Thoracic aorta (tissue), 2 donors: Measurements from ENCODE around the gene CSHL1. TPM values are rescaled to one million over a fixed set of nuclear protein-coding genes. Genes with fewer than 3 reads are reported as not detected.
"Not testable (repeated sequence)": the region's sequence is repeated elsewhere in the genome, so short reads cannot be mapped to it uniquely, and the experiment has no call there.

Experiments
- ATAC-seq: fragments of 150-250 bp; one replicate; pipeline ENCODE4 v1.8.0; 2017; ENCODE audit warnings: low read depth; ENCODE audit not compliant: insufficient number of reproducible peaks, low FRiP score
- DNase-seq: peaks from one replicate; pipeline ENCODE4 v3.0.0-alpha.2; 2020; ENCODE audit warnings: low spot score
- H3K27ac ChIP-seq, 2 donors: fragments of 200-600 bp; sonication (generic); 1 replicate in 1 of 2; 2 replicates in 1 of 2; pipeline ENCODE4 v1.5.1; 2016; ENCODE audit warnings: mild to moderate bottlenecking in 2 of 2, moderate library complexity in 2 of 2
- H3K27me3 ChIP-seq: fragments of 200-600 bp; sonication (generic); replicated peaks from 2 replicates; pipeline ENCODE4 v1.6.0; 2016; ENCODE audit warnings: mild to moderate bottlenecking; ENCODE audit not compliant: insufficient read depth
- H3K36me3 ChIP-seq: fragments of 200-600 bp; sonication (generic); one replicate; pipeline ENCODE4 v1.5.1; 2016
- H3K4me1 ChIP-seq, 2 donors: fragments of 200-600 bp; sonication (generic); 1 replicate in 1 of 2; 2 replicates in 1 of 2; pipeline versions ENCODE4 v1.5.1 to v1.6.0; 2016; ENCODE audit warnings: low read depth in 2 of 2, mild to moderate bottlenecking in 1 of 2; ENCODE audit not compliant: control insufficient read depth in 1 of 2
- H3K4me3 ChIP-seq: fragments of 200-600 bp; sonication (generic); 2 replicates; pipeline ENCODE4 v1.5.1; 2016; ENCODE audit warnings: mild to moderate bottlenecking
- H3K9me3 ChIP-seq: fragments of 200-600 bp; sonication (generic); 2 replicates; pipeline ENCODE4 v1.5.1; 2016
- total RNA-seq, 2 donors: library from RNA; depleted of rRNA; stranded (reverse); fragments of >200 nt; gene quantifications; one replicate each; pipeline versions ENCODE4 v1.1.0 to v1.2.3, GENCODE V29; 2016
- TF ChIP-seq, protein P1 (sequence below): fragments of 200-600 bp; sonication (generic); IDR thresholded peaks from one replicate; pipeline ENCODE4 v1.5.1; 2019; ENCODE audit warnings: antibody characterized with exemption

The CSHL1 gene
- total RNA-seq, 2 donors from 2014 or later: not detected

DNA sequence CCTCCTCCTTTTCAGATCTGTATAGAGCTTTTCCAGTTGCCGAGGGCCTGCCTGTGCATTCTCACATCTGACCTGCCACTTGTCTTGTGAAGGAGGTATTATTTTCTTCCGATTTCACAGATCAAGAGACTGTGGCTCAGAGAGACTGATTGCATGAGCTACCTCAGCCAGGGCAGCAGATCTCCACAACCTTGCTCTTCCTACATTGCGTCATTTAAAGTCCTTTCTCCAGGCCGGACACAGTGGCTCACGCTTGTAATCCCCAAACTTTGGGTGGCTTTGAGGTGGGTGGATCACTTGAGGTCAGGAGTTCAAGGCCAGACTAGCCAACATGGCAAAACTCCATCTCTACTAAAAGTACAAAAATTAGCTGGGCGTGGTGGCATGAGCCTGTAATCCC lies 9.0 kb upstream of the CSHL1 start:
- H3K9me3 ChIP-seq, H3K36me3 ChIP-seq, H3K27me3 ChIP-seq, ATAC-seq, H3K4me3 ChIP-seq, H3K27ac ChIP-seq, DNase-seq, H3K4me1 ChIP-seq: not testable (repeated sequence)

DNA sequence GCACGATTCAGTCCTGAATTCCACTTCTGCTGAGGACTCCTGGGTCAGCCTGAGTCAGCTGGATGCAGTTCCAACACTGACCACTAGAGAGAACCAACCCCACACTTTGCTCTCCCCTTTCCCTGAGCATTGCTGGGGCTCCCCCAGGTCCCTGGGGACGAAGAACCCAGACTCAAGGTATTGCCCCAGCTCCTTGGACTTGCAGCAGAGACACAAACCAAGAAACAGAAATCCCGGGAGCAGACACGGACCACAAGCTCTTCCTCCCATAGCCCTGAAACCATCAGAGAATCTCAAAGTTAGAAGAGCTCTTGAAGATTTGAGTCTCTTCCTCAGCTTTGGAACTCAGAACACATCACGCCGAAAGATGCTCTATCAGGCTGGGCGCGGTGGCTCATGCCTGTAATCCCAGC lies 8.3 kb upstream of the CSHL1 start:
- ATAC-seq (peak; percentile 63), DNase-seq (no peak)
- Histone ChIP-seq H3K27ac (no peak overlapping the region), H3K4me3 (no peak overlapping the region), H3K4me1 (no peaks in the 10 kb centered on the region), H3K9me3 (no peaks in the 10 kb centered on the region), H3K36me3 (no peaks in the 10 kb centered on the region), H3K27me3 (no peaks in the 10 kb centered on the region)
- TF ChIP-seq, protein P1, sequence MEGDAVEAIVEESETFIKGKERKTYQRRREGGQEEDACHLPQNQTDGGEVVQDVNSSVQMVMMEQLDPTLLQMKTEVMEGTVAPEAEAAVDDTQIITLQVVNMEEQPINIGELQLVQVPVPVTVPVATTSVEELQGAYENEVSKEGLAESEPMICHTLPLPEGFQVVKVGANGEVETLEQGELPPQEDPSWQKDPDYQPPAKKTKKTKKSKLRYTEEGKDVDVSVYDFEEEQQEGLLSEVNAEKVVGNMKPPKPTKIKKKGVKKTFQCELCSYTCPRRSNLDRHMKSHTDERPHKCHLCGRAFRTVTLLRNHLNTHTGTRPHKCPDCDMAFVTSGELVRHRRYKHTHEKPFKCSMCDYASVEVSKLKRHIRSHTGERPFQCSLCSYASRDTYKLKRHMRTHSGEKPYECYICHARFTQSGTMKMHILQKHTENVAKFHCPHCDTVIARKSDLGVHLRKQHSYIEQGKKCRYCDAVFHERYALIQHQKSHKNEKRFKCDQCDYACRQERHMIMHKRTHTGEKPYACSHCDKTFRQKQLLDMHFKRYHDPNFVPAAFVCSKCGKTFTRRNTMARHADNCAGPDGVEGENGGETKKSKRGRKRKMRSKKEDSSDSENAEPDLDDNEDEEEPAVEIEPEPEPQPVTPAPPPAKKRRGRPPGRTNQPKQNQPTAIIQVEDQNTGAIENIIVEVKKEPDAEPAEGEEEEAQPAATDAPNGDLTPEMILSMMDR: peak; percentile 93

DNA sequence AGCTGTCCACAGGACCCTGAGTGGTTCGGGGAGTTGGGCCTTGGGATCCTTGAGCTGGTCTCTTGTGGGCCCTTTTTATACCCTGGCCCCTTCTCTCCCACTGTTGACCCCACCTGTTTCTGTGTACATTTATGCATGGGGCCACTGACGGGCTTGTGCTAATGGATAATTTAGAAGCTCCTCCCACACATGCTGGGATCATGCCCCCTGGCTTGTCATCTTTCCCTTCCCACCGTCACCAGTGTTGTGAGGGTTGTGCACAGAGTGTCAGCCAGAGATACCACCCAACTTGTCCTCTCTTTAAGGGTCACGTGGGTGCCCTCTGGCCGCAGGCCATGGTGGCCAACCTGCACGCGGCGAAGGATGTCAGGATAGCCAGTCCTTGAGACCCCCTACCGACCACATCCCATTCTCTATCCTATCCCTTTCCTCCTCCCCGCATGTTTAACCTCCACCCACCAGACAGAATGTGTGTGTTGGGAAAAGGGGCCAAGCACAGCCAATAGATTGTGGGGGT lies 7.8 kb upstream of the CSHL1 start, which contains the start of gene GH1:
Gene GH1, minus strand, starts transcription at position 51 of the 517 bp plus-strand sequence. CDS start 63 bp downstream, outside the sequence.
- H3K4me1 ChIP-seq, ATAC-seq, H3K36me3 ChIP-seq, H3K27me3 ChIP-seq, DNase-seq, H3K27ac ChIP-seq, H3K4me3 ChIP-seq, H3K9me3 ChIP-seq: not testable (repeated sequence)

DNA sequence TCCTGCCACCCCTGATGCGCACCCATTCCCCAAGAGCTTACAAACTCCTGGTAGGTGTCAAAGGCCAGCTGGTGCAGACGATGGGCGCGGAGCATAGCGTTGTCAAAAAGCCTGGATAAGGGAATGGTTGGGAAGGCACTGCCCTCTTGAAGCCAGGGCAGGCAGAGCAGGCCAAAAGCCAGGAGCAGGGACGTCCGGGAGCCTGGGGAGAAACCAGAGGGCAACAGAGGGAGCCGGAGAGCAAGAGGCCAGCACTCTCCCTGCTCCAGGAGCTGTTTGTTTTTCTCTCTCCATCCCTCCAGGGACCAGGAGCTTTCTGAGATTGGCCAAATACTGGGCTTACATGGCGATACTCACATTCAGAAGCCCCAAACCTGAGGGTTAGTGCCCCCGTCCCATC lies 7.2 kb upstream of the CSHL1 start:
- DNase-seq: no peak
- Histone ChIP-seq H3K27ac (no peak overlapping the region), H3K4me3 (no peak overlapping the region), H3K9me3 (no peaks in the 10 kb centered on the region), H3K4me1 (no peaks in the 10 kb centered on the region), H3K27me3 (no peaks in the 10 kb centered on the region), H3K36me3 (no peaks in the 10 kb centered on the region)
- TF ChIP-seq, protein P1: no peak
- no peak for ATAC-seq

DNA sequence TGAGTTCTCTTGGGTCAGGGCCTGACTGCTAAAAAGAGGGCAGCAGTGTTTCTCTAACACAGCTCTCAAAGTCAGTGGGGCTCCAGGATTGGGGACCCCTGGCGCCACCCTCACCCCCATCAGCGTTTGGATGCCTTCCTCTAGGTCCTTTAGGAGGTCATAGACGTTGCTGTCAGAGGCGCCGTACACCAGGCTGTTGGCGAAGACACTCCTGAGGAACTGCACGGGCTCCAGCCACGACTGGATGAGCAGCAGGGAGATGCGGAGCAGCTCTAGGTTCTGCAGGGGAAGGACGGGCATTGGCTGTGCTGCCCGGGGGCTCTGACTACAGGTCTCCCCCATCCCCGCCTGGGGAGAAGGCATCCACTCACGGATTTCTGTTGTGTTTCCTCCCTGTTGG lies 6.6 kb upstream of the CSHL1 start:
- Histone ChIP-seq H3K27ac (no peak overlapping the region), H3K4me1 (no peaks in the 10 kb centered on the region), H3K27me3 (no peaks in the 10 kb centered on the region), H3K9me3 (no peaks in the 10 kb centered on the region), H3K36me3 (no peaks in the 10 kb centered on the region), H3K4me3 (no peak overlapping the region)
- TF ChIP-seq, protein P1: no peak
- DNase-seq: no peak
- ATAC-seq: no peak

DNA sequence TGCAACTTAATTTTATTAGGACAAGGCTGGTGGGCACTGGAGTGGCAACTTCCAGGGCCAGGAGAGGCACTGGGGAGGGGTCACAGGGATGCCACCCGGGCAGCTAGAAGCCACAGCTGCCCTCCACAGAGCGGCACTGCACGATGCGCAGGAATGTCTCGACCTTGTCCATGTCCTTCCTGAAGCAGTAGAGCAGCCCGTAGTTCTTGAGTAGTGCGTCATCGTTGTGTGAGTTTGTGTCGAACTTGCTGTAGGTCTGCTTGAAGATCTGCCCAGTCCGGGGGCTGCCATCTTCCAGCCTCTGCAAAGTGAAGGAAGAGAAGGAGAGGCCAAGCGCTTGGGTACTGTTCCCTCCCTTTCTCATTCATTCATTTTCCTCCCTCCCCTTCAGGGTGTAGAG lies 6.1 kb upstream of the CSHL1 start:
- H3K4me3 ChIP-seq, H3K4me1 ChIP-seq, H3K27ac ChIP-seq, H3K36me3 ChIP-seq, DNase-seq, H3K27me3 ChIP-seq, ATAC-seq, H3K9me3 ChIP-seq: not testable (repeated sequence)
